Measurements from ENCODE around the gene CD99. TPM values are rescaled to one million over a fixed set of nuclear protein-coding genes. Genes with fewer than 3 reads are reported as not detected.

CD99 gene
- total and polyA plus RNA-seq, 2 donors (not counting 1 experiment from before 2014, with no cell fraction given), result 70.7 to 133 TPM

GRCh38 chrX:2676794-2677675 lies 14.1 kb upstream of the CD99 start:
- Histone ChIP-seq H3K79me2 (ENCODE audit: control insufficient read depth, insufficient read depth, low read length) (no peaks in the 10 kb centered on the region), H3K9ac (ENCODE audit: low read length) (no peak overlapping the region), H3K27ac (ENCODE audit: low read length in 2 of 2) (no peak overlapping the region), H3K4me3 (ENCODE audit: control extremely low read depth in 1 of 5, extremely low read depth in 1 of 5, insufficient read depth in 1 of 5, low read depth in 2 of 5, low read length in 4 of 5) (no peak overlapping the region), H3K27me3 (replicated peaks in 1 of 4; ENCODE audit: control extremely low read depth in 1 of 4, control insufficient read depth in 3 of 4, insufficient read depth in 4 of 4, low read length in 3 of 4) (no peaks in the 10 kb centered on the region), H3K9me3 (ENCODE audit: control extremely low read depth in 1 of 3, control insufficient read depth in 2 of 3, insufficient read depth in 1 of 3, low read length in 2 of 3) (peaks cover 0 to 9% (median 0%) of the 10 kb centered on the region in 3 donors), H3K4me2 (replicated peaks; ENCODE audit: low read depth, low read length, poor library complexity, severe bottlenecking) (no peak overlapping the region), H3K36me3 (replicated peaks in 1 of 2; ENCODE audit: control extremely low read depth in 1 of 2, control insufficient read depth in 1 of 2, extremely low read depth in 1 of 2, insufficient read depth in 2 of 2, low read length in 1 of 2) (no peaks in the 10 kb centered on the region), H2AFZ (ENCODE audit: insufficient read depth, low read depth, low read length, poor library complexity, severe bottlenecking) (no peak overlapping the region), H4K20me1 (ENCODE audit: control insufficient read depth, insufficient read depth, low read length, poor library complexity, severe bottlenecking) (no peaks in the 10 kb centered on the region), H3K4me1 (ENCODE audit: control insufficient read depth in 2 of 2, insufficient read depth in 2 of 2, low read length in 2 of 2) (no peaks in the 10 kb centered on the region)
- no peak for TF ChIP-seq EZH2 (IDR thresholded peaks at IDR 0.05; ENCODE audit: borderline replicate concordance, insufficient read depth, low read depth, low read length, poor library complexity, severe bottlenecking)
- TF ChIP-seq CTCF (IDR thresholded peaks at IDR 0.05), result no peak
- intact Hi-C loops (cut with micrococcal nuclease), result no loop called here
- Mint-ChIP-seq H3K27ac (no peak overlapping the region), H3K4me3 (no peak overlapping the region), H3K27me3 (peaks cover 5% of the 10 kb centered on the region), H3K9me3 (ENCODE audit: insufficient read depth) (peaks cover 3% of the 10 kb centered on the region), H3K4me1 (no peaks in the 10 kb centered on the region)
- ChIA-PET POLR2A (no interaction called here), CTCF (no interaction called here)
- WGBS (ENCODE audit: insufficient coverage), result 93% methylated on average over 3 of the region's 7 CpGs
- DNase-seq (no peak), ATAC-seq (ENCODE audit: low read depth) (no peak)

GRCh38 chrX:2677764-2678163 lies 13.3 kb upstream of the CD99 start:
- peaks cover 0 to 9% (median 0%) of the 10 kb centered on the region in 3 donors for H3K9me3 ChIP-seq (ENCODE audit: control extremely low read depth in 1 of 3, control insufficient read depth in 2 of 3, insufficient read depth in 1 of 3, low read length in 2 of 3)
- ChIA-PET CTCF (no interaction called here), POLR2A (no interaction called here)
- Mint-ChIP-seq H3K4me1 (no peaks in the 10 kb centered on the region), H3K9me3 (ENCODE audit: insufficient read depth) (peaks cover under 1% of the 10 kb centered on the region), H3K27me3 (peaks cover 5% of the 10 kb centered on the region), H3K4me3 (no peak overlapping the region), H3K27ac (no peak overlapping the region)
- 96% methylated on average over 8 of the region's 10 CpGs for WGBS (ENCODE audit: insufficient coverage)
- TF ChIP-seq EZH2 (IDR thresholded peaks at IDR 0.05; ENCODE audit: borderline replicate concordance, insufficient read depth, low read depth, low read length, poor library complexity, severe bottlenecking) (no peak), CTCF (IDR thresholded peaks at IDR 0.05) (no peak)
- H3K4me2 ChIP-seq (replicated peaks; ENCODE audit: low read depth, low read length, poor library complexity, severe bottlenecking), result no peak overlapping the region
- no peak overlapping the region for H3K27ac ChIP-seq (ENCODE audit: low read length in 2 of 2)
- no peak overlapping the region for H3K9ac ChIP-seq (ENCODE audit: low read length)
- intact Hi-C loops (cut with micrococcal nuclease), result no loop called here
- H3K36me3 ChIP-seq (replicated peaks in 1 of 2; ENCODE audit: control extremely low read depth in 1 of 2, control insufficient read depth in 1 of 2, extremely low read depth in 1 of 2, insufficient read depth in 2 of 2, low read length in 1 of 2), result no peaks in the 10 kb centered on the region
- H3K4me1 ChIP-seq (ENCODE audit: control insufficient read depth in 2 of 2, insufficient read depth in 2 of 2, low read length in 2 of 2), result no peaks in the 10 kb centered on the region
- no peaks in the 10 kb centered on the region for H3K27me3 ChIP-seq (replicated peaks in 1 of 4; ENCODE audit: control extremely low read depth in 1 of 4, control insufficient read depth in 3 of 4, insufficient read depth in 4 of 4, low read length in 3 of 4)
- no peak overlapping the region for H2AFZ ChIP-seq (ENCODE audit: insufficient read depth, low read depth, low read length, poor library complexity, severe bottlenecking)
- H3K79me2 ChIP-seq (ENCODE audit: control insufficient read depth, insufficient read depth, low read length), result no peaks in the 10 kb centered on the region
- DNase-seq (no peak), ATAC-seq (ENCODE audit: low read depth) (no peak)
- H4K20me1 ChIP-seq (ENCODE audit: control insufficient read depth, insufficient read depth, low read length, poor library complexity, severe bottlenecking), result no peaks in the 10 kb centered on the region
- H3K4me3 ChIP-seq (ENCODE audit: control extremely low read depth in 1 of 5, extremely low read depth in 1 of 5, insufficient read depth in 1 of 5, low read depth in 2 of 5, low read length in 4 of 5), result no peak overlapping the region

Measured in B cell (primary cell).